Tibial nerve (tissue), 3 donors: ENCODE data around the gene FGFR1OP2.

Source experiments
- CTCF ChIP-seq, 5 experiments: fragments of 200-600 bp in 3 of 5; fragments of 450-650 bp in 2 of 5; sonication (generic) in 3 of 5; IDR thresholded peaks; one replicate each; pipeline ENCODE4 v1.5.1; 2016 to 2019; ENCODE audit warnings: antibody characterized with exemption in 5 of 5, mild to moderate bottlenecking in 3 of 5, moderate library complexity in 2 of 5
- POLR2A ChIP-seq, 2 donors: fragments of 450-650 bp; IDR thresholded peaks; one replicate each; pipeline ENCODE4 v1.6.1; 2017; ENCODE audit warnings: antibody characterized with exemption in 2 of 2, mild to moderate bottlenecking in 2 of 2, moderate library complexity in 2 of 2

GRCh38 chr12:26987634-26988424 is 49.6 kb downstream of the FGFR1OP2 start:
- no peak for TF ChIP-seq POLR2A (IDR thresholded peaks at IDR 0.05)
- no peak for TF ChIP-seq CTCF (IDR thresholded peaks at IDR 0.05)
